Osteoblast (primary cell): ENCODE results near the gene MTURN. TPM values are rescaled to one million over a fixed set of nuclear protein-coding genes. Genes with fewer than 3 reads are reported as not detected.

Experiments used
- DNase-seq: peaks from one replicate; pipeline ENCODE4 v3.0.0; 2011; ENCODE audit warnings: low spot score, mixed read lengths; ENCODE audit not compliant: insufficient read length; ENCODE audit errors: missing footprints
- H2AFZ ChIP-seq: 2 replicates; pipeline ENCODE4 v1.6.0; 2011; ENCODE audit warnings: mild to moderate bottlenecking, low read length
- H3K27ac ChIP-seq: 2 replicates; pipeline ENCODE4 v1.5.1; 2011; ENCODE audit warnings: mild to moderate bottlenecking, low read depth, low read length, moderate library complexity
- H3K27me3 ChIP-seq: 2 replicates; pipeline ENCODE4 v1.6.0; 2012; ENCODE audit warnings: mild to moderate bottlenecking, control low read depth, inconsistent platforms, low read length, moderate library complexity; ENCODE audit not compliant: insufficient read depth
- H3K36me3 ChIP-seq: 2 replicates; pipeline ENCODE4 v1.5.1; 2011; ENCODE audit warnings: mild to moderate bottlenecking, low read length, control low read depth, moderate library complexity; ENCODE audit not compliant: insufficient read depth
- H3K4me1 ChIP-seq: 2 replicates; pipeline ENCODE4 v1.5.1; 2011; ENCODE audit warnings: mild to moderate bottlenecking, low read length, control low read depth, moderate library complexity; ENCODE audit not compliant: insufficient read depth
- H3K4me2 ChIP-seq: 2 replicates; pipeline ENCODE4 v1.6.0; 2011; ENCODE audit warnings: mild to moderate bottlenecking, low read length; ENCODE audit not compliant: insufficient read depth
- H3K4me3 ChIP-seq: fragments of 200-600 bp; sonication (generic); 3 replicates; pipeline ENCODE4 v1.5.1; 2012; ENCODE audit warnings: mild to moderate bottlenecking, low read length, inconsistent platforms; ENCODE audit not compliant: insufficient read depth
- H3K79me2 ChIP-seq: 2 replicates; pipeline ENCODE4 v1.6.0; 2012; ENCODE audit warnings: mild to moderate bottlenecking, low read length, control low read depth, inconsistent platforms; ENCODE audit not compliant: insufficient read depth
- H3K9me3 ChIP-seq: 2 replicates; pipeline ENCODE4 v1.5.1; 2011; ENCODE audit warnings: low read depth, low read length, control low read depth
- H4K20me1 ChIP-seq: 2 replicates; pipeline ENCODE4 v1.6.0; 2012; ENCODE audit warnings: mild to moderate bottlenecking, low read length, control low read depth; ENCODE audit not compliant: insufficient read depth
- CTCF ChIP-seq: IDR thresholded peaks from 2 replicates; pipeline ENCODE4 v1.5.1; 2011; ENCODE audit warnings: mild to moderate bottlenecking, low read depth, low read length, moderate library complexity; ENCODE audit errors: extremely low read depth
- total RNA-seq: library from RNA; depleted of rRNA; stranded (reverse); fragments of >200 nt; gene quantifications from 2 replicates; pipeline ENCODE4 v1.2.3, GENCODE V29; 2012

The MTURN gene
- total RNA-seq, 1 donor, result 31.1 TPM

- Histone ChIP-seq H3K4me1 (peaks cover 26% of the 10 kb centered on the region), H3K79me2 (no peaks in the 10 kb centered on the region), H3K27ac (no peak overlapping the region), H3K36me3 (no peaks in the 10 kb centered on the region), H3K4me2 (no peak overlapping the region), H4K20me1 (no peaks in the 10 kb centered on the region), H3K27me3 (no peaks in the 10 kb centered on the region), H2AFZ (no peak overlapping the region), H3K4me3 (no peak overlapping the region), H3K9me3 (no peaks in the 10 kb centered on the region)
- DNase-seq, result no peak
- no peak for TF ChIP-seq CTCF
Observed at GRCh38 chr7:30175636-30176147, 40.9 kb downstream of the MTURN start.

- Histone ChIP-seq H3K4me2 (no peak overlapping the region), H2AFZ (no peak overlapping the region), H3K27me3 (no peaks in the 10 kb centered on the region), H4K20me1 (no peaks in the 10 kb centered on the region), H3K4me1 (peaks cover 22% of the 10 kb centered on the region), H3K9me3 (no peaks in the 10 kb centered on the region), H3K36me3 (no peaks in the 10 kb centered on the region), H3K79me2 (no peaks in the 10 kb centered on the region), H3K27ac (no peak overlapping the region), H3K4me3 (no peak overlapping the region)
- DNase-seq, result no peak
- TF ChIP-seq CTCF, result no peak
Observed at GRCh38 chr7:30176463-30177109, 41.8 kb downstream of the MTURN start.

- Histone ChIP-seq H3K36me3 (no peaks in the 10 kb centered on the region), H3K79me2 (no peaks in the 10 kb centered on the region), H3K9me3 (no peaks in the 10 kb centered on the region), H3K27me3 (no peaks in the 10 kb centered on the region), H3K4me3 (no peak overlapping the region), H3K27ac (no peak overlapping the region), H3K4me1 (peaks cover 16% of the 10 kb centered on the region), H4K20me1 (no peaks in the 10 kb centered on the region), H2AFZ (no peak overlapping the region), H3K4me2 (no peak overlapping the region)
- DNase-seq, result no peak
- no peak for TF ChIP-seq CTCF
Observed at GRCh38 chr7:30177186-30177585, 42.4 kb downstream of the MTURN start.

DNA sequence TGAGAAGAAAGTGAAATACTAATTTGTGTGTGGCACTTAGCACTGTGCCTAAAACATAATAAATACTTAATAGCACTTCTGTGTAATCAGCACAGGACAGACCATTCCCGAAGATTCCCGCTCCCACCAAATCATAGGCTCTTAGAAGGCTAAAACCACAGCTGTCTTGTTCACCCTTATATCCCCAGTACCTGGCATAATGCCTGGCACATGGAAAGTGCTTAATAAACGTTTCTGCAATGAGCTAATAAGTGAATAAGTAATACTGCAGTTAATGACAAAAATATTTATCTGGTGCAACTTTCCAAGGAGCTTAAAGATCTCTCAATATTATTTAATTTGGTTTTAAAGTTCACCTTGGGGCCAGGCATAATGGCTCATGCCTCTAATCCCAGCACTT is 43.2 kb downstream of the MTURN start:
- H4K20me1 ChIP-seq, result no peaks in the 10 kb centered on the region
- no peak for TF ChIP-seq CTCF
- DNase-seq, result no peak

More for the DNA sequence above, 43.2 kb downstream of the MTURN start:
- H3K36me3 ChIP-seq, result no peaks in the 10 kb centered on the region
- peaks cover 9% of the 10 kb centered on the region for H3K4me1 ChIP-seq
- H2AFZ ChIP-seq, result no peak overlapping the region
- H3K4me2 ChIP-seq, result no peak overlapping the region
- H3K79me2 ChIP-seq, result no peaks in the 10 kb centered on the region
- no peak overlapping the region for H3K27ac ChIP-seq
- H3K27me3 ChIP-seq, result no peaks in the 10 kb centered on the region
- no peaks in the 10 kb centered on the region for H3K9me3 ChIP-seq
- H3K4me3 ChIP-seq, result no peak overlapping the region
